Smooth muscle cell (in vitro differentiated cells): ENCODE results near the gene FCAMR. TPM values are rescaled to one million over a fixed set of nuclear protein-coding genes. Genes with fewer than 3 reads are reported as not detected.

Experiments used
- DNase-seq: peaks from one replicate; lab custom pipeline; 2025; ENCODE audit not compliant: unreplicated experiment; lab: John Stamatoyannopoulos, UW
- H2AFZ ChIP-seq: fragments of 200-600 bp; sonication (generic); 2 replicates; pipeline ENCODE4 v1.6.0; 2016; ENCODE audit warnings: antibody characterized with exemption, low read depth, mild to moderate bottlenecking
- H3F3A ChIP-seq: fragments of 200-600 bp; sonication (generic); 2 replicates; pipeline ENCODE4 v1.6.0; 2017; ENCODE audit warnings: antibody characterized with exemption, low read depth
- H3K27ac ChIP-seq: fragments of 200-600 bp; sonication (generic); 2 replicates; pipeline ENCODE4 v1.5.1; 2016; ENCODE audit warnings: low read depth, mild to moderate bottlenecking
- H3K27me3 ChIP-seq: fragments of 200-600 bp; sonication (generic); 2 replicates; pipeline ENCODE4 v1.6.1; 2016; ENCODE audit warnings: low read depth, mild to moderate bottlenecking
- H3K36me3 ChIP-seq: fragments of 200-600 bp; sonication (generic); 2 replicates; pipeline ENCODE4 v1.5.1; 2016; ENCODE audit warnings: low read depth
- H3K4me1 ChIP-seq: fragments of 200-600 bp; sonication (generic); 2 replicates; pipeline ENCODE4 v1.5.1; 2016; ENCODE audit warnings: low read depth
- H3K4me2 ChIP-seq: fragments of 200-600 bp; sonication (generic); 2 replicates; pipeline ENCODE4 v1.6.0; 2016; ENCODE audit warnings: mild to moderate bottlenecking
- H3K4me3 ChIP-seq: fragments of 200-600 bp; sonication (generic); 2 replicates; pipeline ENCODE4 v1.5.1; 2016; ENCODE audit warnings: mild to moderate bottlenecking
- H3K79me2 ChIP-seq: fragments of 200-600 bp; sonication (generic); 2 replicates; pipeline ENCODE4 v1.6.0; 2016; ENCODE audit warnings: low read depth, mild to moderate bottlenecking
- H3K9ac ChIP-seq: fragments of 200-600 bp; sonication (generic); 2 replicates; pipeline ENCODE4 v1.6.0; 2016; ENCODE audit warnings: low read depth
- H3K9me3 ChIP-seq: fragments of 200-600 bp; sonication (generic); replicated peaks from 2 replicates; pipeline ENCODE4 v1.5.1; 2016; ENCODE audit warnings: low read depth
- H4K20me1 ChIP-seq: fragments of 200-600 bp; sonication (generic); 2 replicates; pipeline ENCODE4 v1.6.0; 2016; ENCODE audit warnings: low read depth
- CTCF ChIP-seq: fragments of 200-600 bp; sonication (generic); IDR thresholded peaks from 2 replicates; pipeline ENCODE4 v1.5.1; 2017; ENCODE audit warnings: borderline replicate concordance, mild to moderate bottlenecking, antibody characterized with exemption; ENCODE audit not compliant: insufficient read depth, poor library complexity, severe bottlenecking
- WGBS: methylation state at CpG from one replicate; pipeline ENCODE4 v1.1.7; 2016; ENCODE audit warnings: low lambda C conversion rate; 5-methylcytosine and 5-hydroxymethylcytosine counted together
- polyA plus RNA-seq: library from polyadenylated mRNA; unstranded; fragments of >200 nt; fragmentation: Nextera tagmentation; extraction: Ambion mirVana; gene quantifications from 2 replicates; pipeline ENCODE4 v1.2.1, GENCODE V29; 2016
- total RNA-seq: library from RNA; depleted of rRNA; stranded (reverse); fragments of >200 nt; gene quantifications from 2 replicates; pipeline ENCODE4 v1.2.3, GENCODE V29; 2014

The FCAMR gene
- total and polyA plus RNA-seq, 2 experiments from 2014 or later, result not detected

GRCh38 chr1:207017615-207018559 lies 47.6 kb upstream of the FCAMR start:
- Histone ChIP-seq H3K79me2 (no peaks in the 10 kb centered on the region), H3K36me3 (no peaks in the 10 kb centered on the region), H2AFZ (no peak overlapping the region), H3K9ac (no peak overlapping the region), H3K27ac (no peak overlapping the region), H3K4me2 (no peak overlapping the region), H3K27me3 (no peaks in the 10 kb centered on the region), H3K4me1 (peaks cover 9% of the 10 kb centered on the region), H4K20me1 (no peaks in the 10 kb centered on the region), H3K9me3 (no peaks in the 10 kb centered on the region), H3F3A (no peaks in the 10 kb centered on the region), H3K4me3 (no peak overlapping the region)
- DNase-seq, result no peak
- 87% methylated on average over 7 of the region's 7 CpGs for WGBS
- no peak for TF ChIP-seq CTCF

DNA sequence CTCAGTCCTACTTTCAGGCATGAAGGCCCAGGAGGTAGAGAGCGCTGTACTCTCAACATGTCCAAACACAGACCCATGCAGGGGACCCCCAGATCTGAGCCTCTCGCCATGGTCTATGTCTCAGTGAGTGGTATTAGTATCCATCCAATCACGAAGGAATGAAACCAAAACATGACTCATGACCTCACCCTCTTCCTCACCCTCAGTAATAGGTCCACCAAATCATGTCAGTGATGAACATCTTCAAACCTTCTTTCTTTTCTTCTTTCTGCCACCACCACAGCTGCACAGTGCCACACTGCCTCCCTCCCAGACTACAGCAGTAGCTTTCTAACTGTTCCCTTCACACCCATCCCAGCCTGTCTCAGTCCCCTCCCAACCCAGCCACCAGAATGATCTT lies 45.5 kb upstream of the FCAMR start:
- Histone ChIP-seq H3K27ac (no peak overlapping the region), H4K20me1 (no peaks in the 10 kb centered on the region), H2AFZ (no peak overlapping the region), H3K79me2 (no peaks in the 10 kb centered on the region), H3K9ac (no peak overlapping the region), H3K4me3 (no peak overlapping the region), H3F3A (no peaks in the 10 kb centered on the region), H3K4me1 (peaks cover 6% of the 10 kb centered on the region), H3K9me3 (no peaks in the 10 kb centered on the region), H3K27me3 (no peaks in the 10 kb centered on the region), H3K4me2 (no peak overlapping the region), H3K36me3 (no peaks in the 10 kb centered on the region)
- no peak for TF ChIP-seq CTCF
- no peak for DNase-seq
- 86% methylated on average over 3 of the region's 3 CpGs for WGBS

GRCh38 chr1:207014728-207015127 lies 44.5 kb upstream of the FCAMR start:
- Histone ChIP-seq H3K79me2 (no peaks in the 10 kb centered on the region), H3K9ac (no peak overlapping the region), H3K27ac (no peak overlapping the region), H2AFZ (no peak overlapping the region), H3K27me3 (no peaks in the 10 kb centered on the region), H3K36me3 (no peaks in the 10 kb centered on the region), H3F3A (no peaks in the 10 kb centered on the region), H3K4me3 (no peak overlapping the region), H3K4me2 (no peak overlapping the region), H3K4me1 (no peaks in the 10 kb centered on the region), H3K9me3 (no peaks in the 10 kb centered on the region), H4K20me1 (no peaks in the 10 kb centered on the region)
- 95% methylated on average over 3 of the region's 3 CpGs for WGBS
- DNase-seq, result no peak
- no peak for TF ChIP-seq CTCF
